ENCODE data around the gene ST3GAL4. TPM values are rescaled to one million over a fixed set of nuclear protein-coding genes. Genes with fewer than 3 reads are reported as not detected.
"Not testable (repeated sequence)": the region's sequence is repeated elsewhere in the genome, so short reads cannot be mapped to it uniquely, and the experiment has no call there.

ST3GAL4 gene
- total RNA-seq, 1 donor from 2014 or later = 8.8 TPM

GRCh38 chr11:126380909-126381308, 25.4 kb downstream of the ST3GAL4 start:
- no peak for TF ChIP-seq CTCF (IDR thresholded peaks at IDR 0.05; ENCODE audit: unreplicated experiment)
- H3K27me3 Mint-ChIP-seq = no peaks in the 10 kb centered on the region
- no peaks in the 10 kb centered on the region for H3K36me3 Mint-ChIP-seq (ENCODE audit: insufficient read depth)
- H3K4me1 Mint-ChIP-seq (ENCODE audit: low read depth) = no peaks in the 10 kb centered on the region
- no peak overlapping the region for H3K27ac Mint-ChIP-seq
- no peak overlapping the region for H3K4me3 Mint-ChIP-seq (ENCODE audit: low read depth)
- DNase-seq (ENCODE audit: low spot score, unreplicated experiment) = no peak
- H3K9me3 Mint-ChIP-seq (ENCODE audit: low read depth) = no peaks in the 10 kb centered on the region

- H3K9me3 Mint-ChIP-seq (ENCODE audit: low read depth); H3K36me3 Mint-ChIP-seq (ENCODE audit: insufficient read depth); H3K4me3 Mint-ChIP-seq (ENCODE audit: low read depth); DNase-seq (ENCODE audit: low spot score, unreplicated experiment); H3K4me1 Mint-ChIP-seq (ENCODE audit: low read depth); H3K27ac Mint-ChIP-seq; H3K27me3 Mint-ChIP-seq: not testable (repeated sequence)
Measured at GRCh38 chr11:126381960-126382359, 26.5 kb downstream of the ST3GAL4 start.

- not testable (repeated sequence) for H3K9me3 Mint-ChIP-seq (ENCODE audit: low read depth); H3K27me3 Mint-ChIP-seq; H3K27ac Mint-ChIP-seq; H3K4me3 Mint-ChIP-seq (ENCODE audit: low read depth); H3K4me1 Mint-ChIP-seq (ENCODE audit: low read depth); H3K36me3 Mint-ChIP-seq (ENCODE audit: insufficient read depth); DNase-seq (ENCODE audit: low spot score, unreplicated experiment)
Measured at GRCh38 chr11:126382641-126383040, 27.2 kb downstream of the ST3GAL4 start.

- Mint-ChIP-seq H3K36me3 (ENCODE audit: insufficient read depth) (no peaks in the 10 kb centered on the region), H3K27ac (no peak overlapping the region), H3K27me3 (no peaks in the 10 kb centered on the region), H3K4me3 (ENCODE audit: low read depth) (no peak overlapping the region), H3K9me3 (ENCODE audit: low read depth) (no peaks in the 10 kb centered on the region), H3K4me1 (ENCODE audit: low read depth) (peaks cover 4% of the 10 kb centered on the region)
- no peak for DNase-seq (ENCODE audit: low spot score, unreplicated experiment)
- no peak for TF ChIP-seq CTCF (IDR thresholded peaks at IDR 0.05; ENCODE audit: unreplicated experiment)
Measured at GRCh38 chr11:126383339-126384335, 28.2 kb downstream of the ST3GAL4 start.

GRCh38 chr11:126384449-126385070, 29.1 kb downstream of the ST3GAL4 start:
- Mint-ChIP-seq H3K36me3 (ENCODE audit: insufficient read depth) (no peaks in the 10 kb centered on the region), H3K27ac (no peak overlapping the region), H3K27me3 (no peaks in the 10 kb centered on the region), H3K4me1 (ENCODE audit: low read depth) (peaks cover 4% of the 10 kb centered on the region), H3K4me3 (ENCODE audit: low read depth) (no peak overlapping the region), H3K9me3 (ENCODE audit: low read depth) (no peaks in the 10 kb centered on the region)
- TF ChIP-seq CTCF (IDR thresholded peaks at IDR 0.05; ENCODE audit: unreplicated experiment) = no peak
- no peak for DNase-seq (ENCODE audit: low spot score, unreplicated experiment)

GRCh38 chr11:126385991-126386728, 30.7 kb downstream of the ST3GAL4 start:
- Mint-ChIP-seq H3K36me3 (ENCODE audit: insufficient read depth) (no peaks in the 10 kb centered on the region), H3K9me3 (ENCODE audit: low read depth) (no peaks in the 10 kb centered on the region), H3K4me3 (ENCODE audit: low read depth) (no peak overlapping the region), H3K27me3 (no peaks in the 10 kb centered on the region), H3K27ac (no peak overlapping the region), H3K4me1 (ENCODE audit: low read depth) (peaks cover 4% of the 10 kb centered on the region)
- TF ChIP-seq CTCF (IDR thresholded peaks at IDR 0.05; ENCODE audit: unreplicated experiment) = no peak
- no peak for DNase-seq (ENCODE audit: low spot score, unreplicated experiment)

GRCh38 chr11:126386729-126387071, 31.2 kb downstream of the ST3GAL4 start:
- DNase-seq (ENCODE audit: low spot score, unreplicated experiment); H3K9me3 Mint-ChIP-seq (ENCODE audit: low read depth); H3K36me3 Mint-ChIP-seq (ENCODE audit: insufficient read depth); H3K27me3 Mint-ChIP-seq; H3K4me3 Mint-ChIP-seq (ENCODE audit: low read depth); H3K4me1 Mint-ChIP-seq (ENCODE audit: low read depth); H3K27ac Mint-ChIP-seq: not testable (repeated sequence)
